ENCODE data around the gene WSCD2.

Gene WSCD2

DNA sequence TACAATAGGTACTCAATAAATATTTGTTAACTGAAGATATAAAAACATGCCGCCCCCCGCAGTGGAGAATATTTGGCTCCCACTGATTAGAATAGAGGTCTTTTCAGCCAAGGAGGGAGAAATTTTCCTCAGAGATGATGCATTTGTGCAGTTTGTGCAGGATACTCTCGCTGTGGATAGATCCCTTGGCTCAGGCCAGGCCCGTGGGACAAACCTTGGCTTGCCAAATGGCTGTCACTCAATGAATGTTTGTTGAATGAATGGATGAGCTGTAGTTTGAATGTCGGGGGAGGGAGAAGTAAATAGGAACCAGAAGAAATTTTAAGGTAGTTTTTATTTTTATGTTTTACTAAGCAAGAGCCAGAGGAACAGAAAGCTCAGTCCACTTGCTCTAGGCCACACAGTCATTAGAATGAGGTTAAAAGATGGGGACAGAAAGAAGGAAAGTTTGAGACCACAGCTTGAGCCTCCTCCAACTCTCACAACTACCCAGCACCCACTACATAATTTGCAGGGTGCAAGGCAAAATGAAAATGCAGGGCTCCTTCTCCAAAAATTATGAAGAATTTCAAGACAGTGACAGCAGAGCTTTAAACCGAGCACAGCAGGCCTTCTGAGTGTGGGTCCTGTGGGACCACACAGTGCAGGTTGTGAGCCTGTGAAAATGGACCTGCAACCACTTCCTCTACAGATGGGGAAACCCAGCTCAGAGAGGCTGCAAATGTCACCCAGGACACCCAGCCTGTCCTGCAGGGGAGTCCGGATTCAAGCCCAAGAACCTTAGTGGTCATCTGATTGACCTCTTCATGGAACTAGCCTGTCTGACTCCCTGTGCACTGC is 51.4 kb downstream of the WSCD2 start:
- no peak overlapping the region for H3K4me3 ChIP-seq (replicated peaks in 1 of 2; ENCODE audit: low read depth in 2 of 2, low read length in 2 of 2)
- DNase-seq (ENCODE audit: low read depth in 2 of 2): no peak
- TF ChIP-seq, protein P1, sequence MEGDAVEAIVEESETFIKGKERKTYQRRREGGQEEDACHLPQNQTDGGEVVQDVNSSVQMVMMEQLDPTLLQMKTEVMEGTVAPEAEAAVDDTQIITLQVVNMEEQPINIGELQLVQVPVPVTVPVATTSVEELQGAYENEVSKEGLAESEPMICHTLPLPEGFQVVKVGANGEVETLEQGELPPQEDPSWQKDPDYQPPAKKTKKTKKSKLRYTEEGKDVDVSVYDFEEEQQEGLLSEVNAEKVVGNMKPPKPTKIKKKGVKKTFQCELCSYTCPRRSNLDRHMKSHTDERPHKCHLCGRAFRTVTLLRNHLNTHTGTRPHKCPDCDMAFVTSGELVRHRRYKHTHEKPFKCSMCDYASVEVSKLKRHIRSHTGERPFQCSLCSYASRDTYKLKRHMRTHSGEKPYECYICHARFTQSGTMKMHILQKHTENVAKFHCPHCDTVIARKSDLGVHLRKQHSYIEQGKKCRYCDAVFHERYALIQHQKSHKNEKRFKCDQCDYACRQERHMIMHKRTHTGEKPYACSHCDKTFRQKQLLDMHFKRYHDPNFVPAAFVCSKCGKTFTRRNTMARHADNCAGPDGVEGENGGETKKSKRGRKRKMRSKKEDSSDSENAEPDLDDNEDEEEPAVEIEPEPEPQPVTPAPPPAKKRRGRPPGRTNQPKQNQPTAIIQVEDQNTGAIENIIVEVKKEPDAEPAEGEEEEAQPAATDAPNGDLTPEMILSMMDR (IDR thresholded peaks at IDR 0.05; ENCODE audit: low read depth, low read length): no peak

DNA sequence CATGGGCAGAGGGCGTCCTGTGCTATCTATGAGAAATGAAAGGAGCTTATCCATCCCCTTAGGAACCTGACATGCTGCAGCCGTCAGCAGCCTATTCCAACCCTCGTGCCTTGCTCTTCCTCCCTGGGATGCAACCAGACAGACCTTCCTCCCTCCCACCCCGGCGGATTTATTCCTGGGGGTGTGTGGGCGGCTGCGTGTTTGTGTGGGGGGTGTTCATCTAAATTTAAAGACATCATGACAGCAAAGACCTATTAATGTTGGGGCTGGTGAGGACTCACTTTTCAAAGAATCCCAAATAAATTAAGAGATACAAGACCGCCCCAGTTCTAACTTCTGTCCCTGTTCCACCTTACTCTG is 52.0 kb downstream of the WSCD2 start:
- TF ChIP-seq, protein P1 (IDR thresholded peaks at IDR 0.05; ENCODE audit: low read depth, low read length): no peak
- DNase-seq (ENCODE audit: low read depth in 2 of 2): no peak
- no peak overlapping the region for H3K4me3 ChIP-seq (replicated peaks in 1 of 2; ENCODE audit: low read depth in 2 of 2, low read length in 2 of 2)

DNA sequence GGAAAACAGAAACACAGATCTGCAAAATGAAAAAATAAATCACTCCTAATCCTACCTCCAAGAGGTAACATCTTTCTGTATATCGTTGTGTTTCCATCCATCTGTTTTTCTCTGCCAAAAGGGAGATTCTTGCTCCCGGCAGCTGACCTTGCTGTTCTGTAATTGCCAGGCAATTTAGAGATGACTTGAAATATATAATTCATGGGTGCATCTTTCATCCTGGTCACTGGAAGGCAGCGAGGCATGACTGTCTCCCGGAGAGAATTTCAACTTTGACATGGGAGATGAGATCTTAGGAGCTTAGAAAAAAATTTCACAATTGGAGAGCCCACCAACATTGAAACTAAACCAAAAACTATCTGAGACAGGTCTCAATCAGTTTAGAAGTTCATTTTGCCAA is 53.0 kb downstream of the WSCD2 start:
- H3K4me3 ChIP-seq (replicated peaks in 1 of 2; ENCODE audit: low read depth in 2 of 2, low read length in 2 of 2): no peak overlapping the region
- TF ChIP-seq, protein P1 (IDR thresholded peaks at IDR 0.05; ENCODE audit: low read depth, low read length): no peak
- DNase-seq (ENCODE audit: low read depth in 2 of 2): no peak

DNA sequence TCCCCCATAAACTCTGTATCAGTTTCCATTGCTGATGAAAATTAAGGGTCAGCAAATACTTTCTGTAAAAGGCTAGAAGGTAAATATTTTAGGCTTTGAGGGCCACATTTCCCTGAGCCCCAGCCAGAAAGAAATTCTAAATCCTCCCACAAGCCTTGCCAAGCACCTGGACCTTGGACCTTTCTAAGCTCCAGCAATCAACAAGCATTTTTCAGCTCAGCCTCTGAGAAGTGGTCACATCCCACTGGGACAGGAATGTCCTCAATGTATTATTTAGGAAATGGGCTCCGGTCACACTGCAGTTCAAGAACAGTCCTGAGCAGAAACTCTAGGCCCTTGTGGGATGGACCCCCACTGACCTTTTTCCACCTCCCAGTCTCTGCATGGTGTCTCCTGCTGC is 55.9 kb downstream of the WSCD2 start:
- TF ChIP-seq, protein P1 (IDR thresholded peaks at IDR 0.05; ENCODE audit: low read depth, low read length): no peak
- H3K4me3 ChIP-seq (replicated peaks in 1 of 2; ENCODE audit: low read depth in 2 of 2, low read length in 2 of 2): no peak overlapping the region
- no peak for DNase-seq (ENCODE audit: low read depth in 2 of 2)

DNA sequence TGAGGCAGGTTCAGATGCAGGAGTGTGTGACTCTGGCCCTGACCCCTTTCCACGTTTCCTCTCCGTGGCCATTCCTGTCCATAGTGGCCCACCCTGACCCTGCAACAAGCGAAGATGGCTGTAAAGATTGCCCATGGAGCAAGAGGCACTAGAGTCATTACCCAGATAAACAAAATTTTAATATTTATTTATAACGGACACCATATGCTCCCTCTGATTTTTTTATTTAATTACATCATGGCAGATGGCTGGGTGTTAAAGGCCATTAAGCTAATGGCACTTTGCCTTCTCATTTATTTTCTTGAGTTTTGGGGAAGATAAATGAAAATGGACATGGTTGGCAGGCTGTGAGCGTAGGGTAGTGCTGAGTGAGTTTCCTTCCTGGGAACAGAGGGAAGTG is 58.7 kb downstream of the WSCD2 start:
- no peak overlapping the region for H3K4me3 ChIP-seq (replicated peaks in 1 of 2; ENCODE audit: low read depth in 2 of 2, low read length in 2 of 2)
- TF ChIP-seq, protein P1 (IDR thresholded peaks at IDR 0.05; ENCODE audit: low read depth, low read length): no peak
- no peak for DNase-seq (ENCODE audit: low read depth in 2 of 2)

DNA sequence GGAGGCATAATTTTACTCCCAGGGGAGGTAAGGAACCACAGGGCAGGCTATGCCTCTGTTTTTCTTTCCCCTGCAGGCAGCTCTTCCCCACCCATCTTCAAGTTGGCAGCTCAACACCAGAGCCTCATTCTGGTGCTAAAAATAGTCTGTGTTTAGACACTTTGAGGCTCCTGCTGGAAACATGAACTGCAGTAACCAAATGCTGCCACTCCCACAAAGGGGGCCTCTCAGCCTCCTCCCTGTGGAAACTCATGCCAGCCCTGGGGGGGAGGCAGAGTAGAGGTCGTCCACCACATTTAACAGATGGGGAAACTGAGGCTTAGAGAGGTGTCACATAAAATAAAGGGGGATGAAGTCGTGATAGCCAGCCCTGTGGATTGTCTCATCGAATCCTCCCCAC is 61.4 kb downstream of the WSCD2 start:
- DNase-seq (ENCODE audit: low read depth in 2 of 2): no peak
- TF ChIP-seq, protein P1 (IDR thresholded peaks at IDR 0.05; ENCODE audit: low read depth, low read length): no peak

DNA sequence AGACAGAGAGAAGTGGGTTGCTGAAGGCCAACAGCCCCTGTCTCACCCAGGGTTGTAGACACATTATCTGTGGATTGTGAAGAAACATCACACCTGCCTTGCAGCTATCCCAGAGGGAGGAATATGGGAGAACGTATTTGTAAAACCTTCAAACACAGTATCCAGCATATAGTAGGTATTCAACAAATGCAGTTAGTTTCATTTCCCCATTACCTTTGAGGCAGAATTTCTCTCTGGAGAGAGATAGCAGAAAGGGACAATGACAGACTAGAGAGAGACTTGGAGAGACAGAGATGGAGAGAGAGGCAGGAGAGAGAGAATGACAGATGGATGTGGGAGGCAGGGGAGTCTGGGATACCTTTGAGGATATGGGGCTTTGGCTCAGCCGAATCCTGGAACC is 62.0 kb downstream of the WSCD2 start:
- DNase-seq (ENCODE audit: low read depth in 2 of 2): no peak
- H3K4me3 ChIP-seq (replicated peaks in 1 of 2; ENCODE audit: low read depth in 2 of 2, low read length in 2 of 2): no peak overlapping the region
- TF ChIP-seq, protein P1 (IDR thresholded peaks at IDR 0.05; ENCODE audit: low read depth, low read length): no peak

More for the DNA sequence above, 61.4 kb downstream of the WSCD2 start:
- no peak overlapping the region for H3K4me3 ChIP-seq (replicated peaks in 1 of 2; ENCODE audit: low read depth in 2 of 2, low read length in 2 of 2)
